IPS-20b (cell line): ENCODE results near the gene OSER1.
A peak's percentile ranks its signal among the peaks of the same experiment; 100 is the strongest.

Experiments used
- H3K27ac ChIP-seq: one replicate; pipeline ENCODE4 v1.5.1; 2013; ENCODE audit warnings: low read length
- H3K27me3 ChIP-seq: 2 replicates; pipeline ENCODE4 v1.6.1; 2013; ENCODE audit warnings: mild to moderate bottlenecking, low read length, inconsistent platforms; ENCODE audit not compliant: insufficient read depth
- H3K36me3 ChIP-seq: 2 replicates; pipeline ENCODE4 v1.6.1; 2013; ENCODE audit warnings: low read depth, mild to moderate bottlenecking, inconsistent platforms, low read length, moderate library complexity; ENCODE audit not compliant: insufficient read depth
- H3K4me1 ChIP-seq: 2 replicates; pipeline ENCODE4 v1.6.1; 2013; ENCODE audit warnings: mild to moderate bottlenecking, control low read depth, inconsistent platforms, low read length, moderate library complexity; ENCODE audit not compliant: insufficient read depth
- H3K4me3 ChIP-seq: 2 replicates; pipeline ENCODE4 v1.5.1; 2013; ENCODE audit warnings: mild to moderate bottlenecking, low read length, inconsistent platforms
- H3K9ac ChIP-seq: 2 replicates; pipeline ENCODE4 v1.6.1; 2013; ENCODE audit warnings: low read depth, mild to moderate bottlenecking, inconsistent platforms, low read length, moderate library complexity
- H3K9me3 ChIP-seq: 2 replicates; pipeline ENCODE4 v1.6.1; 2013; ENCODE audit warnings: mild to moderate bottlenecking, low read depth, low read length, inconsistent platforms; ENCODE audit not compliant: insufficient read depth

The OSER1 gene

GRCh38 chr20:44209686-44210405, 725 bp downstream of the OSER1 start:
- Histone ChIP-seq H3K27ac (peak overlapping the region; percentile 92), H3K4me1 (peaks cover 11% of the 10 kb centered on the region)

GRCh38 chr20:44208770-44209169, 1.8 kb downstream of the OSER1 start:
- peaks cover 27% of the 10 kb centered on the region for H3K36me3 ChIP-seq
- peak overlapping the region; percentile 93; the same call in 1 of the 2 replicates for H3K9ac ChIP-seq
- peaks cover 11% of the 10 kb centered on the region for H3K4me1 ChIP-seq
- H3K4me3 ChIP-seq: peak overlapping the region; percentile 99
- H3K27me3 ChIP-seq: no peaks in the 10 kb centered on the region
- H3K9me3 ChIP-seq: no peaks in the 10 kb centered on the region
- no peak overlapping the region for H3K27ac ChIP-seq

More at GRCh38 chr20:44209686-44210405, 725 bp downstream of the OSER1 start:
- Histone ChIP-seq H3K9ac (peak overlapping the region; percentile 93), H3K36me3 (peaks cover 16% of the 10 kb centered on the region), H3K9me3 (no peaks in the 10 kb centered on the region), H3K27me3 (no peaks in the 10 kb centered on the region), H3K4me3 (peak overlapping the region; percentile 99)

DNA sequence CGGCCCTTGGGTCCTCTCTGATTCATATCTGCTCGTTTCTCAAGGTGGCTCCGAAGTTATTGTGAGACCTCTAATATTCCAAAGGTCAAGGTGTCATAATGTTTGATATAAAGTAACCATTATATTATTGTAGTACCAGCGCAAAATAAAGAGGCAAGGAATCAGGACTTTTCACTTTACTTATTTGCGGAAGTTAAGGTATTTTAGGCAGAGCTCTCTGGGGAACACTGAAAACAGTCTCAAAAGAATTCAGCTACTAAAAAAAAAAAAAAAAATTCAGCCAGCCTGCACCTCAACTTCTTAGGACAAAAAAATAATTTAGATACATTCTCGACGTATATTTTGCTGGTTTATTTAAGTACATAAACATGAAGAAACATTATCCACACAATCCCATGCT, 2.4 kb downstream of the OSER1 start:
- Histone ChIP-seq H3K9ac (peak overlapping the region; percentile 93; the same call in 1 of the 2 replicates), H3K27me3 (no peaks in the 10 kb centered on the region), H3K4me1 (peaks cover 11% of the 10 kb centered on the region), H3K36me3 (peaks cover 33% of the 10 kb centered on the region), H3K27ac (no peak overlapping the region), H3K9me3 (no peaks in the 10 kb centered on the region), H3K4me3 (peak overlapping the region; percentile 99; the same call in 1 of the 2 replicates)

GRCh38 chr20:44207126-44207723, 3.3 kb downstream of the OSER1 start:
- Histone ChIP-seq H3K9me3 (no peaks in the 10 kb centered on the region), H3K27ac (no peak overlapping the region), H3K9ac (0 out of 2 replicates have a peak overlapping the region, but pooled peaks have one; percentile 13), H3K36me3 (peaks cover 42% of the 10 kb centered on the region), H3K27me3 (no peaks in the 10 kb centered on the region), H3K4me1 (peaks cover 11% of the 10 kb centered on the region), H3K4me3 (no peak overlapping the region)

- no peaks in the 10 kb centered on the region for H3K9me3 ChIP-seq
- no peak overlapping the region for H3K9ac ChIP-seq
- H3K36me3 ChIP-seq: peaks cover 53% of the 10 kb centered on the region
- no peaks in the 10 kb centered on the region for H3K27me3 ChIP-seq
- no peak overlapping the region for H3K27ac ChIP-seq
- no peak overlapping the region for H3K4me3 ChIP-seq
- peaks cover 11% of the 10 kb centered on the region for H3K4me1 ChIP-seq
Observed at GRCh38 chr20:44206132-44206531, 4.4 kb downstream of the OSER1 start.

GRCh38 chr20:44204832-44205215, 5.7 kb downstream of the OSER1 start:
- peaks cover 66% of the 10 kb centered on the region for H3K36me3 ChIP-seq
- no peaks in the 10 kb centered on the region for H3K9me3 ChIP-seq
- H3K4me3 ChIP-seq: no peak overlapping the region
- no peak overlapping the region for H3K27ac ChIP-seq
- H3K9ac ChIP-seq: no peak overlapping the region
- no peaks in the 10 kb centered on the region for H3K27me3 ChIP-seq
- H3K4me1 ChIP-seq: peaks cover 11% of the 10 kb centered on the region

GRCh38 chr20:44204156-44204831, 6.3 kb downstream of the OSER1 start:
- no peak overlapping the region for H3K9ac ChIP-seq
- H3K36me3 ChIP-seq: peaks cover 72% of the 10 kb centered on the region
- H3K9me3 ChIP-seq: no peaks in the 10 kb centered on the region
- no peak overlapping the region for H3K4me3 ChIP-seq
- no peaks in the 10 kb centered on the region for H3K27me3 ChIP-seq
- H3K27ac ChIP-seq: no peak overlapping the region
- peaks cover 9% of the 10 kb centered on the region for H3K4me1 ChIP-seq

GRCh38 chr20:44203161-44203560, 7.4 kb downstream of the OSER1 start:
- Histone ChIP-seq H3K27ac (no peak overlapping the region), H3K27me3 (no peaks in the 10 kb centered on the region), H3K4me1 (no peaks in the 10 kb centered on the region; the same call in 1 of the 2 replicates), H3K4me3 (no peak overlapping the region), H3K9ac (no peak overlapping the region), H3K9me3 (no peaks in the 10 kb centered on the region), H3K36me3 (peaks cover 79% of the 10 kb centered on the region)

- Histone ChIP-seq H3K36me3 (peaks cover 93% of the 10 kb centered on the region), H3K27ac (no peak overlapping the region), H3K4me1 (no peaks in the 10 kb centered on the region), H3K9me3 (no peaks in the 10 kb centered on the region), H3K4me3 (no peak overlapping the region), H3K9ac (no peak overlapping the region), H3K27me3 (no peaks in the 10 kb centered on the region)
Observed at GRCh38 chr20:44200983-44201382, 9.6 kb downstream of the OSER1 start.

DNA sequence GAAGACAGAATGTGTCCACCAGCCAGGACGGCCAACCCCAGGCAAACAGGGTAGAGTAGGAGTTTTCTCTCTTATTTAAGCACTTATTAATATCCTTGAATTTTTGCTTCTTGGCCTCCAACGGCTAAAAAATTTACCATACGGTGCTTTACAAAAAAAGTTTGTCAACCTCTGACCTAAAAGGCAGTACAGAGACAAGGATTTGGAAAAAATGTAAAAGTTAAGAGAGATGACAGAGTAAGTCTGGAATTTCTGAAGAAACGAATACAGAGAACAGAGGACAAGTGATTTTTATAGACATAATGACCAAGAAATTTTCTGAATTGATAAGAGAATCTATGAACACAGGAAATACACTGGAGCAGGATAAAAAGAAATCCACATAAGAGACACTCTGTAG, 10.2 kb downstream of the OSER1 start:
- no peaks in the 10 kb centered on the region for H3K4me1 ChIP-seq
- H3K36me3 ChIP-seq: peaks cover 94% of the 10 kb centered on the region
- no peak overlapping the region for H3K27ac ChIP-seq
- H3K4me3 ChIP-seq: no peak overlapping the region
- H3K9me3 ChIP-seq: no peaks in the 10 kb centered on the region
- no peaks in the 10 kb centered on the region for H3K27me3 ChIP-seq
- H3K9ac ChIP-seq: no peak overlapping the region

- no peaks in the 10 kb centered on the region for H3K27me3 ChIP-seq
- no peaks in the 10 kb centered on the region for H3K4me1 ChIP-seq
- H3K9ac ChIP-seq: no peak overlapping the region
- H3K27ac ChIP-seq: no peak overlapping the region
- H3K9me3 ChIP-seq: no peaks in the 10 kb centered on the region
- peaks cover 89% of the 10 kb centered on the region for H3K36me3 ChIP-seq
- no peak overlapping the region for H3K4me3 ChIP-seq
Observed at GRCh38 chr20:44199877-44200276, 10.7 kb downstream of the OSER1 start.

GRCh38 chr20:44198872-44199271, 11.7 kb downstream of the OSER1 start:
- H3K9me3 ChIP-seq: no peaks in the 10 kb centered on the region
- H3K4me1 ChIP-seq: no peaks in the 10 kb centered on the region
- no peak overlapping the region for H3K27ac ChIP-seq
- H3K36me3 ChIP-seq: peaks cover 79% of the 10 kb centered on the region
- no peak overlapping the region for H3K9ac ChIP-seq
- H3K27me3 ChIP-seq: no peaks in the 10 kb centered on the region
- no peak overlapping the region for H3K4me3 ChIP-seq
